Cardiac fibroblast (primary cell): Measurements from ENCODE around the gene CDH2.

Experiments
- DNase-seq, 2 donors: peaks; one replicate each; pipeline versions ENCODE4 v3.0.0 to v3.0.0-alpha.2; 2010; ENCODE audit warnings: low read depth in 2 of 2
- H3K4me3 ChIP-seq, 2 donors: replicated peaks in 1 of 2; 1 replicate in 1 of 2; 2 replicates in 1 of 2; pipeline ENCODE4 v1.5.1; 2011; ENCODE audit warnings: low read depth in 2 of 2, low read length in 2 of 2, mild to moderate bottlenecking in 2 of 2, moderate library complexity in 1 of 2
- TF ChIP-seq, protein P1 (sequence below): IDR thresholded peaks from one replicate; pipeline ENCODE4 v1.5.1; 2011; ENCODE audit warnings: low read depth, mild to moderate bottlenecking, low read length, inconsistent platforms

Gene CDH2

DNA sequence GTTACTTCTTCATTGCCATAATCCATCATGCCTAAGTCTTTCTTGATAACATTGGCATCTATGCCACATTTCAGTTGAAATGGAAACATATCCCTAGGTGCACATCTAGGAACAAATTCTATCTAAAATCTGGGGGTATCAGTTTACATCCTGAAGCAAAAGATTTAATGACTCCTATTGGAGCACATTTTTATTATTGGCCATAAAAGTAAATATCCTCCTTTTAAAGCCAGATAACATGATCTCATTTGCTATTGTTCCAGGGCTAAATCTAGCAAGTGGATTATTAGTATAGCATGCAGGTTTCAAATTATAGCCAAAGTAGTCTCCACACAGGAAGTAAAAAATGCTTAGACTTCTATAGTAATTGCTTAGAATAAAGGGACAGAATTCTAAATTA, 193.2 kb downstream of the CDH2 start:
- no peak overlapping the region for H3K4me3 ChIP-seq
- TF ChIP-seq, protein P1, sequence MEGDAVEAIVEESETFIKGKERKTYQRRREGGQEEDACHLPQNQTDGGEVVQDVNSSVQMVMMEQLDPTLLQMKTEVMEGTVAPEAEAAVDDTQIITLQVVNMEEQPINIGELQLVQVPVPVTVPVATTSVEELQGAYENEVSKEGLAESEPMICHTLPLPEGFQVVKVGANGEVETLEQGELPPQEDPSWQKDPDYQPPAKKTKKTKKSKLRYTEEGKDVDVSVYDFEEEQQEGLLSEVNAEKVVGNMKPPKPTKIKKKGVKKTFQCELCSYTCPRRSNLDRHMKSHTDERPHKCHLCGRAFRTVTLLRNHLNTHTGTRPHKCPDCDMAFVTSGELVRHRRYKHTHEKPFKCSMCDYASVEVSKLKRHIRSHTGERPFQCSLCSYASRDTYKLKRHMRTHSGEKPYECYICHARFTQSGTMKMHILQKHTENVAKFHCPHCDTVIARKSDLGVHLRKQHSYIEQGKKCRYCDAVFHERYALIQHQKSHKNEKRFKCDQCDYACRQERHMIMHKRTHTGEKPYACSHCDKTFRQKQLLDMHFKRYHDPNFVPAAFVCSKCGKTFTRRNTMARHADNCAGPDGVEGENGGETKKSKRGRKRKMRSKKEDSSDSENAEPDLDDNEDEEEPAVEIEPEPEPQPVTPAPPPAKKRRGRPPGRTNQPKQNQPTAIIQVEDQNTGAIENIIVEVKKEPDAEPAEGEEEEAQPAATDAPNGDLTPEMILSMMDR = no peak
- DNase-seq = no peak

DNA sequence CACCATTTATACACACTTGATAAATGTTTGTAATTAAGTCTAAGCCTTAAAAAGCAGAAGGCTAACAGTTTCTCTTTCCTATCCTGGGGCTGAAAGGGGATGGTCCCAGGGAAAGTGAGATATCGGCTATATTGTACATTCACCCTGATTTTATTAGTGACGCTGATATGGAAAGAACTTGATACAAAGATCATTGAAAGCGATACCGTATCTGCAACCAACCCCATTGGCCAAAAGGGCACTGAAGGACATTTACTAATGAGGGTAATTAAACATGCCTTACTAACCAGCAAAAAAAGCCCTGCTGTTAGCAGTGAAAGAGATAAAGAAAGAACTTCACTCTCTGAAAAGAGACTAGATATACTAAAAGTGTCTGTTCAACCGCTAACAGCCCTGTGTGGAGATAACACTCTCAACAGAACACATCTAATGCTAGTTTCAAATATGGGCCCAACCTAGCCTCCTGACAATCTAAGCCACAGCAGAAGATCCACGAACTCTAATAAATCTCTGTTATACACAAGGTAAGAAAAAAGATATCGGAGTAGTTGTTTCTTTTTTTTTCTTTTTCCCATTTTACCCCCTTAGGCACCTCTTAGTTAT, 200.0 kb downstream of the CDH2 start:
- TF ChIP-seq, protein P1 = no peak
- no peak overlapping the region for H3K4me3 ChIP-seq
- no peak for DNase-seq

DNA sequence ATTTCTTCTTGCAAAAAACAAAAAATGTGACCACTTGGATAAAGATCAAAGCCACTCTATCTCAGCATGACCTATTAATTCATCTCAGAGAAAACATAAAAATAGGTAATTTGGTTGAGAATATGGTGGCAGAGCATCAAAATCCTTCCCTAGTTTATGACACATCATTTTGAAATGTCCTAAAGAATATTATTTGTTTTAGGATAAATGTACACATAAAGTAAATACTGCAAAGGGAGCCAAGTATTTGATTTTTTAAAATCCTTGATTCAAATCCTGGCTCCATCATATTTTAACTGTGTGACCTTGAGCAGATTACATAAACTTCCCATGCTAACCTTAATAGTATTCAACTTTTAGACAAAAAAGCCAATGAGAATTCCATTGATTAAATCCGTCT, 206.6 kb downstream of the CDH2 start:
- DNase-seq = no peak
- TF ChIP-seq, protein P1 = no peak
- no peak overlapping the region for H3K4me3 ChIP-seq

DNA sequence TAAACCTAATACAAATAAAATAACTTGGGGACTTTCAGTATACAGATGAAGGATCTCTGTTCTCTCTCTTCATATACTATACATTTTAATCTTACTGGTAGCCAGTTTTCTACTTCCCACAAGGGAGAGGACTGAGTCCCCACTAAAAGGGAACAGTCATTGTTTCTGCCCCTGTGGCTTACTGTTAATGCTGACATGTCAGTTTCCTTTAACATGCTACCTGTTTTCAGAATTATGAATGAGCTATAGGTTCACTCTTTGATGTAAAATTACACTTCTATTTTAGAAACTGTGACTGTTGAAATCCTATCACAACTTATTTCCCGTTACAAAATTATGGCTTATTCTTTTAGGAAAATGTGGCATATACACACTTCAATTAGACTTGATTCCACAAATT, 207.7 kb downstream of the CDH2 start:
- TF ChIP-seq, protein P1 = no peak
- no peak for DNase-seq
- no peak overlapping the region for H3K4me3 ChIP-seq

DNA sequence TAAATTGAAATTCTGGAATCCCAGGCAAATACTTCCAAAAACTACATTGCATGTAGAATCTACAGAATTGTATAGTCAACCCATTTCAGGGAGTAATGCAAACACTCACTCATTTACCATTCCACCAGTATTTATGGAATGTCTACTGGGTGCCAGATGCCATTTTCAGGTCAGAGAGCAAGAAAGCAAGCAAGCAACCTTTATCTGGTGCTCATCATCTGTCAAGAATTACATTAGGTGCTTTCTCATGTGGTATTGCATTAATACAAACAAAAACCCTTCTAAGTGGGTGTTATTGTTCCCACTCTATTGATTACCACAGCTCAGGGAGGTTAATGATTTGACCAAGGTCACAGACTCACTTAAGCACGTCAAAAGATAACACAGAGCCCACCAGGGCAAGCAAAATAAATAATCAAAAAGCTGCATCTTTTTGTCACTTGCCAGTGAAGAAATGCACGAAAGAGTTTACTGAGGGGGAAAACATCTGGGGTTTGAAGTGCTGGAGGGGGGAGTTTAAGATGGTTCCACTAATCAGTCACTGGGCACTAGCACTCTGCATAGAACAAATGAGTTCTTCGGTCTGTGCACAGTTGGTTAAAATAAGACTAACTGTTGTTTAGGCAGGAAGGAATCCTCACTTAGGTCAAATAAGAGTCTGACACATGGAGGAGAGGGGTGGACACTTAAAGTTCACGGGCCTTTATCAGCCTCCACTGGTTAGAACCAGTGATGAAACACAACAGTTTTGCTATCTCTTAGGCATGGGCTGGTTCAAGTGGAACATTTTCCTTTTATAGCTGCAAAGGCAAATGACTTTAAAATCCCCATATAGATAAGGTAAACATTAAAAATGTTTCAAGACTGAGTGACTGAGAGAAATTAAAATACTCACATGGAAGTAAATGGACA, 208.8 kb downstream of the CDH2 start:
- H3K4me3 ChIP-seq = no peak overlapping the region
- DNase-seq = peak; percentile 19 to 27
- TF ChIP-seq, protein P1 = no peak

DNA sequence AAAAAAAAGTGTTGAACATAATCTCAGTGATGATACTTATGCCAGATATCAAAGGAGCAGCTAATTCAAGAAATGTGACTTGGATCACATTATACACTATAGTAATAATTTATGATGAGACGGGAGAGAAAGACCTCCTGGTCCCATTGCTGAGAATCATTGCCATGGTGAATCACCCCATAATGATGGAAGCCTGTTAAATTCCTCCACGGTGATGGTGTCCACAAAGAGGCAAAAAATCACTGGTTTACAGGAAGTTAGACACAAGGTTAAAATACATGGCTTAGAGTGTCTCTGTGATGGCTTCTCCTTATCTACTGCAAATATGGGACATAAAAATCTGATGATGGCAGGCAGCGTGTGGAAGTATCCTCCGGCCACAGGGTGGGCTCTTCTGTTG, 210.0 kb downstream of the CDH2 start:
- DNase-seq = peak in 1 of 2 donors; percentile 9
- H3K4me3 ChIP-seq = no peak overlapping the region
- TF ChIP-seq, protein P1 = no peak
